Measurements from ENCODE around the gene KDM2B.

KDM2B gene

DNA sequence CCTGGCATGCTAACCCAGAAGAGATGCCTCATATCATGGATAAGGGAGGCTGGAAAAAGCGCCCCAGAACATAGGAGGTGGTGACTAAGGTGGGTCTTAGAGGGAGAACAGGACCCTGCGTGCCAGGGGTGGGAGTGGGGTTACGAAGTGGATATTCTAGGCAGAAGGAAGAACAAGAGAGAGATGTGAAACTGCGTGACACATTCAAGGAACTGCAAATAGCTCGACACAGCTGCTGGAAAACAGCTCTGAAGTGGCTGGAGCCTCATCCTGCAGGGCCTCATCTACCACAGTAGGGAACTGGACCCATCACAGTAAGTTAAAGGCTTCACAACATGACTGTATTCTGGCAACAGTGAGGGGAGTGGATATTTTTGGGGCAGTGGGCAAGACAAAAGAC, 119.8 kb downstream of the KDM2B start:
- no peak for DNase-seq (ENCODE audit: low spot score)

DNA sequence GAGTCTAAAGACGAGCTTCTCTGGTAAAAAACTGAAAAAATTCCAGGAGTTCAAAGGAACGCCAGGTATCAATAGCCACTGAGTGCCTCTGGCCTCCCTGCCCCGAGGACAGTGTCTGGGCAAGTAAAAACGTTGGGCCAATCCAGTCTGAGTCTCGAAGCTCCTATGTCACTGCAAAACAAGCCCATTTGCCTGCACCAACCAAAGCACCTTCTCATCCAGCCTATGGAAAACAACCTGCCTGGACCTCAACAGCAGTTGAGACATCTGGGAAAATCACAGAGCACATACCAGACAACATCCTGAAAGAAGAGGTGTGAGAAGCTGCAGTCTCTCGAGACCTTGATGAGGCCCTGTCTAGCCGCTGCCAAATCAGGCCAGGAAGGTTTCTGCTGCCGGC, 124.3 kb downstream of the KDM2B start:
- no peak for DNase-seq (ENCODE audit: low spot score)

DNA sequence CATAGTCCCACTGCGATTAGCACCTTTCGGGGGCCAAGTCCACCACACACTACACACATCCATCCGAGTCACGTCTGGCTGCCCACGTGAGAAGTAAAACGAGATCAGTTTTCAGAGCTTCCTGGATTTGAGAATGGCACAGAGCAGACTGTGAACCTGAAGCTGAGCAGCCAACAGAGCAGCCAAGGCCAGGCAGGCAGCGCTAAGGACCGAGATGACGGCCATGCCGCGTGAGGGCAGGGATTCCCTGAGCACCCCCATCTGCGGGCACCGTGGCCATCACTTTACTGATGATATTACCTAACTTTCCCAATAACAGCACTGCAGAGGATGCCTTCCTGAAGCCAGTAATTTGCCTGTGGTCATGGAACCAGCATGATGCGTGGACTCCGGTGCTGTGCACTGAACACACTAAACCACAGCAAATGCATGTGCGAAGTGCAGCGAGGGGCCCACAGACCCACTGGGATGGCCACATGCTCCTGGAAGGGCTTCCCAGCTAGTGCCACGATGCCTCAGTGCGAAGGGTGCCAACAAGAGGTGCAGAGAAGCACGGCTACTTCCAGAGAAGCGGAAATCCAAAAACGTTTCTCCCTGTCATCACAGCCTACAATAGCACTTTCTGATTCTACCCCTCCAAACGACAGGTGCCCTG, 124.9 kb downstream of the KDM2B start:
- DNase-seq (ENCODE audit: low spot score), result no peak

DNA sequence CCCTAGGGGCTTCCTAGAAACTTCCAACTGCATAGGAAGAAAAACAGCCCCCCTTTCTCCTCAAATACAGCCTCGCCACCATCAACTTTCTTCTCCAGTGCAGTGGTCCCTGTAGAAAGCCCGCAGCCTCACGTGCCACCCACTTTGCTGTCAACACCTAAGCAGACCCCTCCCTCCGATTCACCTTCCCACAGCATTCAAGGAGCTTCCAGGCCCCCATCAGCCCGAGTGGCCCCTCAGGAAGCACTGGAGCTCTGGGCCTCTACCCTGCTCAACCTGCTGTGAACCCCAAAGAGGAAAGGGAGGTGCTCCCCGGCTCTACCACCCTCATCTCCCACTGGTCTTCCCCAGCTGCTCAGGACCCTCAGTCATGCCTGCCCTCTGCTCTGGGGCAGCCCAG, 125.9 kb downstream of the KDM2B start:
- no peak for DNase-seq (ENCODE audit: low spot score)

DNA sequence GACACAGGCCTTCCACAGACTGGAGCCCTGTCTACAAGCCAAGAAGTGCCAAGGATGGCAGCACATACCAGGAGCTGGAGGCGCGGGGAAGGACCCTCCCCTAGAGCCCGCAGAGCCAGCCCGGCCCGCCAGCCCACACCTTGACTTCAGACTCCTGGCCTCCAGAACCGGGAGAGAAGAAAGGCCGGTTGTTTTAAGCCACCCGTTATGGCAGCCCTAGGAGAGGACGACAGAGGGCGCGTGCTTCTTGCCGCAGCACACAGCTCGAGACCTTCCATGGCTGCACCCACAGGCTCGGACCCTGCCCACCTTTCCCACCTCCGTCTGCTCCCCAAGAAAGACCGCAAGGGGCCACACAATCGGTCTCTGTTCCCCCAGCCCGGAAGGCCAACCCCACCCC, 127.2 kb downstream of the KDM2B start:
- DNase-seq (ENCODE audit: low spot score), result no peak

DNA sequence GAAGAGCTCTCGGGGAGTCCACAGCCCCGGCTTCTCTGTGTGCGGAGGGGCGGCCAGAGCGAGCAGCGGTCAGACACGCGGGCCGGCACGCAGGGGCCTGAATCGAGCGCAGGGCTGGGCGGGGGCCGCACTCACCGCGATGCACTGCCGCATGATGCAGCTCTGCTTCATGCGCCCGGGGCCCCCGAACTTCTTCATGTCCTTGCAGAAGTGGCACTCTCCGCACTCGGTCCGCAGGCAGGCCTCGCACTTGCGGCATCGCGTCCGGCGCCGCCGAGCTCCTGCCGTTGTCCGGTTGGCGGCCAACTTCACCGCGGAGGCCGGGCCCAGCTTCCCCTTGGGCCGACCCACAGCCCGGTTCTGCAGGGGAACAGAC, 127.8 kb downstream of the KDM2B start:
- no peak for DNase-seq (ENCODE audit: low spot score)

DNA sequence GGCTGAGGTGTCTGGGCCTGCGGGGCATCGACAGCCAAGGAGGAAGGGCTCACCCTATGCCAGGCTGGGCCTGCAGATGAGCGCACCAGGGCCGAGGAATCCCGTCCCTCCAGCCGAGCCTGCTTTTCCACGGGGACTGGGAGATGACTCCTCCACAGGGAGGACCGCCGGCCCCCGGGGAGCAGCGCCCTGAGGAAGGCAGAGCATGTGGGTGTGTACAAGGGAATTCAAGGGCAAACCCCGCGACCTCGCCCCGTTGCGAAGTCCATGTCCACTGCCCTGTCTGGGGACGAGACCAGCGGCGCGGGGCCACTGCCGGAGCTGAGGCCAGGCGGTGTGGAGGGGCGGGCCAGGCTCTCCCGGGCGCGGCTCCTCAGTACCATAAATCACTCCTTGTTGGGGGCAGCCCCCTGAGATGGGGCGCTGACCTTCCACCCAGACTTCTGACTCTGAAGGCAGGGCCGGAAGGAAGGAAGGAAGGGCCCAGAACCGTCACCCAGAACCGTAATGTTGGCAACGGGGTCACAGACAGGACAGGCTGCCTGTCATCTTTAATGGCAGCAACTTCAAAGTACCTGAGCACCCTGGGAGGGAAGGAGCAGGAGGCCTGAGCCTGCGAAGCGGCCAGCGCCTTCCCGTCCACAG, 128.4 kb downstream of the KDM2B start:
- DNase-seq (ENCODE audit: low spot score), result peak; percentile 24

DNA sequence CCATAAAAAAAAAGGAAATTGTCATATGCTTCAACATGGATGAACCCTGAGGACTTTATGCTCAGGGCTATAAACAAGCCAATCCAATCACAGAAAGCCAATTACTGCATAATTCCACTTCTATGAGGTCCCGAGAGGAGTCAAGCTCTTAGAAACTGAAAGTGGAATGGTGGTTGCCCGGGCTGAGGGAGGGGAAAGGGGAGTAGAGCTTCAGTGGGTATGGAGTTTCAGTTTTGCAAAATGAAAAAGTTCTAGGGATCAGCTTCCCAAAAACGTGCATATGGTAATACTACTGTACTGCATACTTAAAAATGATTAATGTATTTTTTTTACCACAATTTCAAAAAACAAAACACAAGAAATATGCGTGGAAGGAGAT, 128.9 kb downstream of the KDM2B start:
- no peak for DNase-seq (ENCODE audit: low spot score)

DNA sequence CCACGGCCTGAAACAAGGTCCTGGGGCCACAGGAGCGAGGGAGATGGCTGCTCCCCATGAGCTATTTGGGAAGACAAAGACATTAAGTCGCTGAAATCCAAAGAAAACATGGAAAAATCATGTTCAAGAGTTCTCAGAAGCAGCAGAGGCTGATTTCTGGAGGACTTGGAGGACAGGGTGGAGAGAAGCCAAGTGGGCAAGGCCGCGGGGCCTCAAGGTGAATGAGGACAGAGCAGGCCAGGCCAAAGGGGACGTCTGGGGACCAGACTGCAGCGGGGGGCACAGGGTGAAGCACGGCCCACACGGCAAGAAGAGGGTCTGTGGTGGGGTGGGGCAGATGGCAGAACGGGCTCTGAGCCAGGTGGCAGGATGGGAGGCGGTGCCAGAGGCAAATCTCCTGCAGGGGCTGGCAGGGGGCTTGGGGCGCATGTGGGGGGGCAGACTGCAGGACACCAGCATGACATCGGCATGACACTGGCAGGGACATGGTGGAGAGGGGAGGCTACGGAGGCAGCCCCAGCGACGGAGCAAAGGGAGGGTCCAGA, 132.0 kb downstream of the KDM2B start:
- DNase-seq (ENCODE audit: low spot score), result no peak

DNA sequence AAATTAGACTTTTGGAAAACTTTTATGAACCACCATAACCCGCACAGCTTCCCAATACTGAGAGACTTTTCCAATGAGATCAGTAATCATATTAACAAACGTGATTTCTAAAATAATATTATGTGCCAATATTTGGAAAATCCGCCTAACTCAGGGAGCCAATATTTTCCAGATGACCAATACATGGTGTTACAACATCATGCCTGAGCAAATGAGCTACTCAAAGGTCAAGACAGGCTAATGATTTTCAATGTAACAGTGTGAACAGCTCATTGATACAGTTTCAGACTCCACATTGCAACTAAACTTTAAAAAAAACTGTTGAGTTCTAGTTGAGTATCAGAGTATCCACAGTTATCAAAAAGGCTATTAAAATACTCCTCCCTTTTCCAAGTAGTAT, 134.1 kb downstream of the KDM2B start:
- no peak for DNase-seq (ENCODE audit: low spot score)

DNA sequence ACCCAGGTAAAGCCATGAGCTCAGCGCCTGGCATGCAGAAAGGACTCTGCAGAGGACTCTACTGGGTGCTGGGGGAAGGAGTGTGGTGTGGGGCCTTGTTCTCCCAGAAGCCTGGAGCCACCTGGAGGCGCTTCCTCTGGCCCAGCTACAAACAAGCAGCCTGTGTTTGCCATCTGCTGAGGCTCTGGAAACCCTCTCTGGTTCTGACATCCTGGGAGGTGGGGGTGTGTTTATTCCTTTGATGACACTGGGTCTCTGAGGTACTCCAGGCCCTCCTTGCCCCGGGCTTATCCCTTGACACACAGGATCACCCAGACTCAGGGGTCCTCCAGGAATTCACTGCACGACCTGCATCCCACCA, 136.0 kb downstream of the KDM2B start:
- no peak for DNase-seq (ENCODE audit: low spot score)

DNA sequence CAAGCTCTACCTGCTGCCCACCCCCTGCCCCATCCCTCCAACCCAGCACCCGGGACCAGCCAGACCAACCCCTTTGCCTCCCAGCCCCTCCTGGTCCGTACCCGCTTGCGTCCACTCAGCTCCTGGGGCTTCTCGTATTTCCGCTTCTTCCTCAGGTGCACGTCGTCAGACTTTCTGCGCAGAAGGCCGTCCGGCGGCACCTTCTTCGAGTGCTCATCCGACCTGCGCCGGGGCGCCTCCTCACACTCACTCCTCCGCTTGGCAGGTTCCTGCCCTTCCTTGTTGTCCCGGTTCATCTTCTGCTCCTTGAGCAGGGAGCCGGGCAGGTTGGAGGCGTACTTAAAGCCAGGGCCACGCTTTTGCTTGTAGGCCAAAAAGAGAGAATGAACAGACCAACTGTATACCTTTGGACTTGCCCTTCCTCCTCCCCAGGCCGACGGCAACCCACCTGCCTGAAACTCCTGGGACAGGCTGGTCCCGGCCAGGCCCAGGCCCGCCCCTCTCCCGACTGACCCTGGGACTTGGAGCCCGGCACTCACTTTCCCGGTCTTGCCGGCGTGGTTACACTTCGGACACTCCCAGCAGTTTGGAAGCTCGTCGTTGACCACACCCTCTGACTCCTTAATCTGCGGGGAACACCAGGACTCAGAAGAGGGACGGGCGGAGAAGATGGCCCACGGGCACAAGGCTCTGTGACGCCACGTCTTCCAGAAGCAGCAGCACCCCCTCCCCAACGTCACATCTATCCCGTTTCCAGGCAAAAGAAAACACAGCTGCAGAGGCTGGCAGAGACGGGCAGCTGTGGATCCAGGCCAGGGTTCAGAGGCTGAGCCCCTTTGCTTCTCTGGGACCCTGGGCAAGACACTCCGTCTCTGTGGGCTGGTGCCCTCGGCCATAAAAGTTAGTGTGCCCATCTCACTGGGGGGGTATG, 136.6 kb downstream of the KDM2B start:
- DNase-seq (ENCODE audit: low spot score), result no peak

DNA sequence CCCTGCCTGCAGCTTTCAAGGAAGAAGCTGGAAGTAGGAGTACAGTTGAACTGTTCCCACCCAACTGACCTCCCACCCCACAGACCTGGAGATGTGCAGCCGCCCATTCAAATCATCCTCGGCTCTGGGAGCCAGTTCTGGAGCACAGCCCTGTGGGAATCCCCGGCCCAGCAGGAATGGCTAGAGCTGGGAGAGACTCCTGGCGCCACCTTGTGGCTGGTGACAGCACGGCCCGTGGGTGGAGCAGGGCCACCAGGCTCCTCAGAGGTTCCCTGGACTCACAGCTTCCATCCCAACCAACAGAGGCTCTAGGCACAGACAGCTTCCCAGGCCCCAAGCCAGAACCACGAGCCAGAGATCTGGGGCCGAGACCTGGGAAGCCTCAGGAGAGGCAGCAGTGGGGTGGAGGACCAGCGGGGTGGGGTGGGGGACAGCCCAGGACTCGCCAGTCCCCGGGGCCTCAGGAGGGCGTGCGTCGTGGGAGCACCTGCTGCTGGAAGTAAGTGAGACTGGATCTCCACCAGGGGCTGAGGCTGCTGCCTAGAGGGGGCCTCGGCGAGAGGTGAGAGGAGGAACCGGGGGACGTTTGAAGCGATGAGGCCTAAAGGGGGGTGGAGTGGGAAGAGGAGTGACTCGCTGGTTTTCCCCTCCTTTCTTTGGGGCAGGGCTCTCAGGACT, 137.5 kb downstream of the KDM2B start:
- DNase-seq (ENCODE audit: low spot score), result peak; percentile 80

DNA sequence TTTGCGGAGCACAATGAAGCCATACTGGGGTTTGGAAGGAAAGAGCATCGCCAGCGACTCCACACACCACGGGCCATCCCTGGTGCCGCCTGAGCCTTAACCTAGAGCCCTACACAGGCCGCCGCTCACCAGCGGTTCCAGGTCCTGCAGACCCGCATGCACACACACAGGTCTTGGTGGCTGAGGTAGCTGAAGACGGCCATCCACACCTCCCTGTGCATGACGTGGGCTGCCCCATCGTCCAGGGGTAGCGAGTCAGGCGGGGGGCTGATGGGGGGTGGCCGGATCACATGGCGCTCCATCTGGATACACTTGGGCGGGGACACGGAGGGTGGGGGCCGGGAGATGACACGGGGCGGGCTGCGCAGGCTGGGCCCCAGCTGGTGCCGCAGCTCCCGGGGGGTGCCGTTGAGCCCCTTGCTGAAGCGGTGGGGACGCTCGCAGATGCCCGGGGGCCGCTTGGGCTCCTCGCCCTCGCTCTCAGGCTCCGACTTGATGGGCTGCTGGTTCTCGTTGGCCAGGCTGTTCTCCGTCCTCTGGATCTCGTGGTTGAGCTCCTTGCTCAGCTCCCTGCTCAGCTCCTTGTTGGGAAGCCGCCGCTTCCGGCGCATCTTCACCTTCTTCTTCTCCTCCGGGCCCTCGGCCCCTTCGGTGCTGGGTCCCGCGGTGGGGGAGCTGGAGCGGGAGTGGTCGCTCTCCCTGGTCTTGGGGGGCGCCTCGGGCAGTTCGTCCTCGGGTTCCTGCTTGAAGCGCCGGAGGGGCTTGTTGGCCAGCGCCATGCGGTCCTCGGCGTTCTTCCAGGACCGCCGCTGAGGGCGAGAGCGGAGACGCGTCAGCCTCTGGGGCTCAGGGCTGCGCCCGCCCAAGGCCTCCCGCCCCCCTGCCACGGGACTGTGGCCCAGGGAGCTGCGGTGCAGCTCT, 138.5 kb downstream of the KDM2B start:
- no peak for DNase-seq (ENCODE audit: low spot score)

DNA sequence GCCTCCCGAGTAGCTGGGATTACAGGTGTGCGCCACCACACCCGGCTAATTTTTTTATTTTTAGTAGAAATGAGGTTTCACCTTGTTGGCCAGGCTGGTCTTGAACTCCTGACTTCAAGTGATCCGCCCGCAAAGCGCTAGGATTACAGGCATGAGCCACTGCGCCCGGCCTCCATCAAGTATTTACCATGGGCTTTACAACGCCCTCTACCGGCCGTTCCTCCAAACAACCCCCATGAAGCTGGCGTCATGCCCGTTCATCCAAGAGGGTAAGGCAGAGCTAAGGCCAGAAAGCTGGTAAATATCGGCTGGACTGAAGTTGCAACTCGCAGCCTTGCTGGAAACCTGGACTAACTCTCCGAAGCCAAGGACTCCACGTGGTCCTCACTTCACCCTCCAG, 139.3 kb downstream of the KDM2B start:
- no peak for DNase-seq (ENCODE audit: low spot score)

DNA sequence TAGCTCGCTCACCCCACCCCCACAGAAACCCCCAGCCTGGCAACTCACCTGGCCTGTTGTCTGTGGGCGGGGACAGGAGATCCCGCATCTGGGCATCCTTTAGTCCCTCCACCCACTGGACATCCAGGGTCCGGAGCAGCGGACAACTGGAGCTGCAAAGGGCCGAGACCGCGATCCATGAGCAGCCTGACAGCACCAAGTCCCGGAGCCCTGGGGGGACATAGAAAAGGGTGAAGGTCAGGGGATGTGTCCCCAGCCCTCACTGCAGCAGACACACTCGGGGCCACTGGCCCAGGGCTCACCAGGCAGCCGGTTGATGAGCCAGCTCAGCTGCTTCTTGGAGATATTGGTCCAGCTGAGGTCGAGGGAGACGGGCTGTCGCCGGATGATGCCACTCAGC, 140.1 kb downstream of the KDM2B start:
- no peak for DNase-seq (ENCODE audit: low spot score)

DNA sequence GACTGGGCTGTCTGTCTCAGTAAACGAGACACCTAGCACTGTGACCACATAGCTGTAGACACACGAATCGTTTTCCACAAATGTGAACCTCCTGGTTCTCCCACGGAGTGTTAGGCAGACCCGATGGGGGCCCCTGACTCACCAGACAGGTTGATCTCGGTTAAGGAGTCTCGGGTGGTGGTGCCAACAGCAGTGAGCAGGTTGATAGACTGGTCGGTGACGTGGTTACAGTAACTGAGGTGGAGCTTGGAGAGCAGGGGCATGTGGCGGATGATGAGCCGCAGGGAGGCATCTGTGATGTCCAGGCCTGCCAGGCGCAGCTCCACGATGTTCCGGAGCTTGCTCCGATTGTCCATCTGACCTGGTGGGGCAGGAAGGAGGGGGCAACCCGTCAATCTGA, 141.1 kb downstream of the KDM2B start:
- no peak for DNase-seq (ENCODE audit: low spot score)

DNA sequence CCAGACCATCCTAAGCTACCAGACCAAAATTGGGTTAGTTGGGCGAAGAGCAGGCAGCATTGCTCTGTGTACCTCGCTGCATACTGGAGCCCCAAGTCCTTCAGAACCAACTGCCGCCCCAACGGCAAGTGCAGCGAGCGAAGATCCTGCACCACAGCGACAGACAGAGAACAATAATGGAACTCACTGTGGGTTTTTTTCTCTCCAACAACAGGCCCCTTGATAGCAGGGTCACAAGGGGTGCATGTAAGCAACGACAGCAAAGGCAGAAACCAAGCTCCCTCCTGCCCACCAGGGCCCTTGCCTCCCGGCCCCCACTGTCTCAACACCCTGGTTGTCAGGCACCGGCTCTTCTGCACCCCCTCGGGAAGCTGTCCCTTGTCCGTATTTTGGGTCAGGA, 141.9 kb downstream of the KDM2B start:
- DNase-seq (ENCODE audit: low spot score), result no peak

DNA sequence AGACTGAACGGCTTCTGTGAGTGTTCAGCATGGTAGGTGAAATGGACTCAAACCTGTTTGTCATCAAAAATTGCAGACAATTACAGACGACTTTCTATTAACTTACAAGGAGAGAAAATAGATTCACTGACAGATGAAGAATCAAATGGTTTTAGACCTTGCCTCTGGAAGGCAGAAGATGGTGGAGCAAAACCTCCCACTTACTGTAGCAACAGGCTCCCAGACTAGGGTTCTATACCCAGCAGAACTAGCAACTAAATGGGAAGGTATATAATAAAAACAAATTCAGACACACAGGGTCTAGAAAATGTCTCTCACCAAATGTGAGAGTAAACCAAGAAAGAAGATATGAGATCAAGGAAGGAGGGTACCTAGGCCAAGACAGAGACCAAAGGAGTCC, 144.1 kb downstream of the KDM2B start:
- no peak for DNase-seq (ENCODE audit: low spot score)

DNA sequence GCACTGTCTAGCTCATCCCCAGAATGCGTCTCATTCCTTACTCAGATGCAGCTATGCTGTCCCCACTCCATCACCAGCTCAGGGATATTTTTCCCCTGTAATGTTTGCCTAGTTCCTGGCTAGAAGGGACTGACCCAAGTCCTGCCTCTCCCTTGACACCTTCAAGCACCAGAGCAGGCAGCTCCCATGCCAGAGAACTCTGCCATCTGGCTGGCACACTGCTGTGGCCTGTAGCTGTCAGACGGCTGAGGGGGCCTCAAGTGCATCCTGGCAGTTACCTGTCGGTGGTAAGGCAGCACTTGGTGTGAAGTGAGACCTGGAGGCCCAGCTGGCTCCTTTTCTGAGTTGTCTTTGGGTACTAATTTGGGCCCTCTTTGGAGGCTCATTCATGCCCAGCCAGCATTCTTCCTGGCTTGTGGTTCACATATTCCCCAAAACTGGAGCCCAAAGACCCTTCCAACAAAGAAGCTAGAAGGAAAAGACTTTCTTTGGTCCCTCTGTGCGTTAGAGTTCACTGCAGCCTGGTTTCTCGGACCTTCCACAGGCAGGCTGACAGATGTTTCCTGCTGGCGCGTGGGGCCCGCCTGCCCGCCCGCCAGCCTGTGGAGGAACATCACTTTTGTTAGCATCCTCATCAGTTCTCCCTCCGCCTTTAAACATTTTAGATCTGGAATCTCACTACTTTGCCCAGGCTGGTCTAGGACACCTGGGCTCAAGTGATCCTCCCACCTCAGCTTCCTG, 147.9 kb downstream of the KDM2B start:
- no peak for DNase-seq (ENCODE audit: low spot score)
